HL-60 (cell line): Measurements from ENCODE around the gene PGAP3.

ENCODE experiments used
- DNase-seq, 2 experiments: peaks; one replicate each; pipeline ENCODE4 v3.0.0-alpha.2; 2010 to 2020; ENCODE audit warnings: low read depth in 1 of 2, low spot score in 1 of 2
- H3K27ac ChIP-seq: fragments of 250-450 bp; sonication (Bioruptor Pico); replicated peaks from 2 replicates; pipeline ENCODE4 v1.5.1; 2020; ENCODE audit warnings: mild to moderate bottlenecking, moderate library complexity
- H3K27me3 ChIP-seq: fragments of 250-450 bp; sonication (Bioruptor Pico); 2 replicates; pipeline ENCODE4 v1.5.1; 2021; ENCODE audit warnings: mild to moderate bottlenecking, moderate library complexity; ENCODE audit not compliant: insufficient read depth, poor library complexity, severe bottlenecking
- H3K4me3 ChIP-seq: replicated peaks from 2 replicates; pipeline ENCODE4 v1.5.1; 2011; ENCODE audit warnings: mild to moderate bottlenecking, control low read depth, low read length; ENCODE audit not compliant: insufficient read depth
- GABPA ChIP-seq: IDR thresholded peaks from 2 replicates; pipeline ENCODE4 v1.6.1; 2012; ENCODE audit warnings: low read depth
- POLR2AphosphoS5 ChIP-seq: IDR thresholded peaks from 2 replicates; pipeline ENCODE4 v1.6.1; 2012; ENCODE audit warnings: low read depth
- SPI1 ChIP-seq: IDR thresholded peaks from 2 replicates; pipeline ENCODE4 v1.6.1; 2012; ENCODE audit warnings: low read depth, mild to moderate bottlenecking, borderline replicate concordance
- TF ChIP-seq, protein P1 (sequence below): IDR thresholded peaks from one replicate; pipeline ENCODE4 v1.5.1; 2011; ENCODE audit warnings: low read length, control low read depth, inconsistent platforms; ENCODE audit not compliant: insufficient read depth
- TF ChIP-seq, protein P2 (sequence below): IDR thresholded peaks from 2 replicates; pipeline ENCODE4 v1.6.1; 2012; ENCODE audit warnings: low read depth; ENCODE audit not compliant: insufficient replicate concordance

The PGAP3 gene

DNA sequence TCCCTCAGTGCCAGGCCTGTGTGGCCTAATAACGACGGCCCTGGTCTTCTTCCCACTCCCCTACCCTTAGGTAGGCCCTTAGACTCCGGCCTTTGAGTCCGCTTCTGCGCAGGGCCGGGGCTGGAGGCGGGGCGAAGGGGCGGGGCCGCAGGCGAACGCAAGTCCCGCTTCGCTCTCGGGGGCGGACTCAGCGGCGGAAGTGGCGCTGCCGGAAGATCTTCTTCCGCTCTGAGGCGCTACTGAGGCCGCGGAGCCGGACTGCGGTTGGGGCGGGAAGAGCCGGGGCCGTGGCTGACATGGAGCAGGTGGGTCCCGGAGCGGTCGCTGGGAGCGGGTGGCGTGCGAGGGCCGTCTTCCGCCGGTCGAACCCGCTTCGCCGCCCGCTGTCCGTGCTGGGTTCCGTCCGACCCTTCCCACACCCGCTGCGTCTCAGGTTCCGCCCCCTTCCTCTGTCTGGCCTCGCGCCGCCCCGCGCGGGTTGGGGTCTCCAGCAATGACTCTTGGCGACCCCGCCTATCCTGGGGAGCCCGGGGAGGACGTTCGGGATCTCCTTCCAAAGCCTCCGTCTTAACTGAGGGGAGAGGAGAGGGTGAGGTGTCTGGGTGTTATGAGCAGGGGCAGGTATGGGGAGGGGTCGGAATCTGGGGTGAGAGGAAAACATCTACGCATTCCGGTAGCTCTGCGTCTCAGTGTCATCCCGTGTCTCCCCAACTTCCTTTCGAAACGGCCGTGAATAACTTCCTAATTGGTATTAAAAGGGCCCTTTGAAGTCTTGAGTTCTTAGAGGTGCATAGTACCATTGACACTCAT, 50.7 kb downstream of the PGAP3 start, which contains the start of gene STARD3:
STARD3 (plus strand) TSS at position 218 of the 810 bp plus-strand sequence. CDS start 16,388 bp downstream, outside the sequence.
- H3K27ac ChIP-seq, result peak within 1 kb of the TSS; percentile 97
- TF ChIP-seq GABPA (peak; percentile 91), SPI1 (peak; percentile 43; the same call in 1 of the 2 replicates), POLR2AphosphoS5 (peak; percentile 68)
- TF ChIP-seq, protein P1, sequence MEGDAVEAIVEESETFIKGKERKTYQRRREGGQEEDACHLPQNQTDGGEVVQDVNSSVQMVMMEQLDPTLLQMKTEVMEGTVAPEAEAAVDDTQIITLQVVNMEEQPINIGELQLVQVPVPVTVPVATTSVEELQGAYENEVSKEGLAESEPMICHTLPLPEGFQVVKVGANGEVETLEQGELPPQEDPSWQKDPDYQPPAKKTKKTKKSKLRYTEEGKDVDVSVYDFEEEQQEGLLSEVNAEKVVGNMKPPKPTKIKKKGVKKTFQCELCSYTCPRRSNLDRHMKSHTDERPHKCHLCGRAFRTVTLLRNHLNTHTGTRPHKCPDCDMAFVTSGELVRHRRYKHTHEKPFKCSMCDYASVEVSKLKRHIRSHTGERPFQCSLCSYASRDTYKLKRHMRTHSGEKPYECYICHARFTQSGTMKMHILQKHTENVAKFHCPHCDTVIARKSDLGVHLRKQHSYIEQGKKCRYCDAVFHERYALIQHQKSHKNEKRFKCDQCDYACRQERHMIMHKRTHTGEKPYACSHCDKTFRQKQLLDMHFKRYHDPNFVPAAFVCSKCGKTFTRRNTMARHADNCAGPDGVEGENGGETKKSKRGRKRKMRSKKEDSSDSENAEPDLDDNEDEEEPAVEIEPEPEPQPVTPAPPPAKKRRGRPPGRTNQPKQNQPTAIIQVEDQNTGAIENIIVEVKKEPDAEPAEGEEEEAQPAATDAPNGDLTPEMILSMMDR, result no peak
- TF ChIP-seq, protein P2, sequence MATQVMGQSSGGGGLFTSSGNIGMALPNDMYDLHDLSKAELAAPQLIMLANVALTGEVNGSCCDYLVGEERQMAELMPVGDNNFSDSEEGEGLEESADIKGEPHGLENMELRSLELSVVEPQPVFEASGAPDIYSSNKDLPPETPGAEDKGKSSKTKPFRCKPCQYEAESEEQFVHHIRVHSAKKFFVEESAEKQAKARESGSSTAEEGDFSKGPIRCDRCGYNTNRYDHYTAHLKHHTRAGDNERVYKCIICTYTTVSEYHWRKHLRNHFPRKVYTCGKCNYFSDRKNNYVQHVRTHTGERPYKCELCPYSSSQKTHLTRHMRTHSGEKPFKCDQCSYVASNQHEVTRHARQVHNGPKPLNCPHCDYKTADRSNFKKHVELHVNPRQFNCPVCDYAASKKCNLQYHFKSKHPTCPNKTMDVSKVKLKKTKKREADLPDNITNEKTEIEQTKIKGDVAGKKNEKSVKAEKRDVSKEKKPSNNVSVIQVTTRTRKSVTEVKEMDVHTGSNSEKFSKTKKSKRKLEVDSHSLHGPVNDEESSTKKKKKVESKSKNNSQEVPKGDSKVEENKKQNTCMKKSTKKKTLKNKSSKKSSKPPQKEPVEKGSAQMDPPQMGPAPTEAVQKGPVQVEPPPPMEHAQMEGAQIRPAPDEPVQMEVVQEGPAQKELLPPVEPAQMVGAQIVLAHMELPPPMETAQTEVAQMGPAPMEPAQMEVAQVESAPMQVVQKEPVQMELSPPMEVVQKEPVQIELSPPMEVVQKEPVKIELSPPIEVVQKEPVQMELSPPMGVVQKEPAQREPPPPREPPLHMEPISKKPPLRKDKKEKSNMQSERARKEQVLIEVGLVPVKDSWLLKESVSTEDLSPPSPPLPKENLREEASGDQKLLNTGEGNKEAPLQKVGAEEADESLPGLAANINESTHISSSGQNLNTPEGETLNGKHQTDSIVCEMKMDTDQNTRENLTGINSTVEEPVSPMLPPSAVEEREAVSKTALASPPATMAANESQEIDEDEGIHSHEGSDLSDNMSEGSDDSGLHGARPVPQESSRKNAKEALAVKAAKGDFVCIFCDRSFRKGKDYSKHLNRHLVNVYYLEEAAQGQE, result peak; percentile 14
- H3K27me3 ChIP-seq, result no peaks in the 10 kb centered on the region
- peak; percentile 89 to 91 for DNase-seq
- H3K4me3 ChIP-seq, result peak within 1 kb of the TSS; percentile 90

DNA sequence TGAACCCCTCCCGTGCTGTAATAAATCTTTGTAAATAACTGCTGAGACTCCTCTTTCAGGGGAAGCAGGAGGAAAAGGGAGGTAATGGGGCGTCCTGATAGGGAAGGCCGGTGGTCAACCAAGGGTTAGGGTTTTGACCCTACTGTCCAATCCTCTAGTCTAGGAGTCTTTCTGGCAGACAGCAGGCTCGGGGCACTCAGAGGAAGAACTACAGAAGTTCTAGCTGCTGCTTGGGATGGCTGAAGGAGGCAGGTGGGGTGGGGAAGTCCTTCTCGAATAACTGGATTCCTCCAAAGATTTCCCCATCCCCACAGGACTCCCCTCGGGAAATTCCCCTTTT, 51.3 kb downstream of the PGAP3 start:
- DNase-seq, result peak in 1 of 2 experiments; percentile 8
- H3K27ac ChIP-seq, result peak overlapping the region; percentile 97
- no peaks in the 10 kb centered on the region for H3K27me3 ChIP-seq
- H3K4me3 ChIP-seq, result peak overlapping the region; percentile 90
- no peak for TF ChIP-seq POLR2AphosphoS5
- TF ChIP-seq, protein P1, result no peak
- TF ChIP-seq, protein P2, result no peak
- TF ChIP-seq SPI1, result no peak

DNA sequence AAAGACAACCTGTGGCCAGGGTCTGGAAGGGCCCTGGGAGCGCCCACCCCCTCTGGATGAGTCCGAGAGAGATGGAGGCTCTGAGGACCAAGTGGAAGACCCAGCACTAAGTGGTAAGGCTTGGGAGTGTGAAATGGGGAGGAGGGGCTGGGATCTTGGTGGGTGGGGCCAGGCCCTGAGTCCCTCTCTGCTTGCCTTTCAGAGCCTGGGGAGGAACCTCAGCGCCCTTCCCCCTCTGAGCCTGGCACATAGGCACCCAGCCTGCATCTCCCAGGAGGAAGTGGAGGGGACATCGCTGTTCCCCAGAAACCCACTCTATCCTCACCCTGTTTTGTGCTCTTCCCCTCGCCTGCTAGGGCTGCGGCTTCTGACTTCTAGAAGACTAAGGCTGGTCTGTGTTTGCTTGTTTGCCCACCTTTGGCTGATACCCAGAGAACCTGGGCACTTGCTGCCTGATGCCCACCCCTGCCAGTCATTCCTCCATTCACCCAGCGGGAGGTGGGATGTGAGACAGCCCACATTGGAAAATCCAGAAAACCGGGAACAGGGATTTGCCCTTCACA, 52.2 kb downstream of the PGAP3 start:
- H3K27me3 ChIP-seq, result no peaks in the 10 kb centered on the region
- peak overlapping the region; percentile 97 for H3K27ac ChIP-seq
- DNase-seq, result peak in 1 of 2 experiments; percentile 74
- TF ChIP-seq SPI1, result peak; percentile 61; the same call in 1 of the 2 replicates
- TF ChIP-seq, protein P1, result no peak
- H3K4me3 ChIP-seq, result no peak overlapping the region
